ENCODE results near the gene SMAD7.
A peak's percentile ranks its signal among the peaks of the same experiment; 100 is the strongest.

The SMAD7 gene

GRCh38 chr18:48902856-48903601 lies 47.7 kb downstream of the SMAD7 start:
- ATAC-seq (ENCODE audit: low read depth): no peak
- Mint-ChIP-seq H3K36me3 (peaks cover 11% of the 10 kb centered on the region), H3K27ac (no peak overlapping the region), H3K4me3 (no peak overlapping the region), H3K9me3 (peaks cover 13% of the 10 kb centered on the region), H3K4me1 (peaks cover 5% of the 10 kb centered on the region), H3K27me3 (peaks cover 7% of the 10 kb centered on the region)
- DNase-seq (ENCODE audit: low spot score in 2 of 2): no peak

GRCh38 chr18:48902023-48902855 lies 48.5 kb downstream of the SMAD7 start:
- H3K4me3 Mint-ChIP-seq: no peak overlapping the region
- ATAC-seq (ENCODE audit: low read depth) (no peak), DNase-seq (ENCODE audit: low spot score in 2 of 2) (no peak)
- no peak overlapping the region for H3K27ac Mint-ChIP-seq
- H3K27me3 Mint-ChIP-seq: peaks cover 7% of the 10 kb centered on the region
- H3K9me3 Mint-ChIP-seq: peaks cover 13% of the 10 kb centered on the region
- H3K36me3 Mint-ChIP-seq: peaks cover 11% of the 10 kb centered on the region
- peaks cover 5% of the 10 kb centered on the region for H3K4me1 Mint-ChIP-seq

- DNase-seq (ENCODE audit: low spot score in 2 of 2) (no peak), ATAC-seq (ENCODE audit: low read depth) (no peak)
- Mint-ChIP-seq H3K27ac (no peak overlapping the region), H3K4me1 (peaks cover 14% of the 10 kb centered on the region), H3K4me3 (no peak overlapping the region), H3K9me3 (peaks cover 13% of the 10 kb centered on the region), H3K27me3 (peaks cover 7% of the 10 kb centered on the region), H3K36me3 (peaks cover 11% of the 10 kb centered on the region)
Measured at GRCh38 chr18:48901145-48902022, 49.4 kb downstream of the SMAD7 start.

- peaks cover 11% of the 10 kb centered on the region for H3K36me3 Mint-ChIP-seq
- peaks cover 13% of the 10 kb centered on the region for H3K9me3 Mint-ChIP-seq
- no peak for DNase-seq (ENCODE audit: low spot score in 2 of 2)
- peaks cover 7% of the 10 kb centered on the region for H3K27me3 Mint-ChIP-seq
- no peak overlapping the region for H3K4me3 Mint-ChIP-seq
- H3K4me1 Mint-ChIP-seq: peaks cover 17% of the 10 kb centered on the region
- H3K27ac Mint-ChIP-seq: no peak overlapping the region
- ATAC-seq (ENCODE audit: low read depth): no peak
Measured at GRCh38 chr18:48900469-48900868, 50.3 kb downstream of the SMAD7 start.

- Mint-ChIP-seq H3K27me3 (peaks cover 4% of the 10 kb centered on the region), H3K36me3 (peaks cover 7% of the 10 kb centered on the region), H3K4me3 (no peak overlapping the region), H3K4me1 (peaks cover 17% of the 10 kb centered on the region), H3K27ac (no peak overlapping the region), H3K9me3 (peaks cover 8% of the 10 kb centered on the region)
- DNase-seq (ENCODE audit: low spot score in 2 of 2) (no peak), ATAC-seq (ENCODE audit: low read depth) (no peak)
Measured at GRCh38 chr18:48899558-48900174, 51.1 kb downstream of the SMAD7 start.

GRCh38 chr18:48898521-48898920 lies 52.2 kb downstream of the SMAD7 start:
- H3K9me3 Mint-ChIP-seq: peaks cover 3% of the 10 kb centered on the region
- no peak overlapping the region for H3K4me3 Mint-ChIP-seq
- ATAC-seq (ENCODE audit: low read depth) (no peak), DNase-seq (ENCODE audit: low spot score in 2 of 2) (no peak)
- H3K36me3 Mint-ChIP-seq: peaks cover 2% of the 10 kb centered on the region
- H3K27me3 Mint-ChIP-seq: peaks cover 3% of the 10 kb centered on the region
- H3K27ac Mint-ChIP-seq: no peak overlapping the region
- H3K4me1 Mint-ChIP-seq: peaks cover 17% of the 10 kb centered on the region

- peaks cover 3% of the 10 kb centered on the region for H3K27me3 Mint-ChIP-seq
- H3K4me1 Mint-ChIP-seq: peaks cover 17% of the 10 kb centered on the region
- H3K36me3 Mint-ChIP-seq: peaks cover 2% of the 10 kb centered on the region
- peaks cover 3% of the 10 kb centered on the region for H3K9me3 Mint-ChIP-seq
- H3K27ac Mint-ChIP-seq: no peak overlapping the region
- H3K4me3 Mint-ChIP-seq: no peak overlapping the region
- ATAC-seq (ENCODE audit: low read depth) (no peak), DNase-seq (ENCODE audit: low spot score in 2 of 2) (no peak)
Measured at GRCh38 chr18:48897531-48897930, 53.2 kb downstream of the SMAD7 start.

GRCh38 chr18:48896875-48897511 lies 53.8 kb downstream of the SMAD7 start:
- H3K27ac Mint-ChIP-seq: peak overlapping the region; percentile 46
- peaks cover 3% of the 10 kb centered on the region for H3K9me3 Mint-ChIP-seq
- H3K36me3 Mint-ChIP-seq: peaks cover 2% of the 10 kb centered on the region
- H3K4me3 Mint-ChIP-seq: peak overlapping the region; percentile 19
- DNase-seq (ENCODE audit: low spot score in 2 of 2) (peak; percentile 23 to 35), ATAC-seq (ENCODE audit: low read depth) (peak; percentile 94)
- H3K27me3 Mint-ChIP-seq: peaks cover 3% of the 10 kb centered on the region
- H3K4me1 Mint-ChIP-seq: peaks cover 17% of the 10 kb centered on the region

- Mint-ChIP-seq H3K27ac (peak overlapping the region; percentile 46), H3K36me3 (peaks cover 2% of the 10 kb centered on the region), H3K9me3 (peaks cover 3% of the 10 kb centered on the region), H3K4me3 (peak overlapping the region; percentile 19), H3K4me1 (peaks cover 17% of the 10 kb centered on the region), H3K27me3 (peaks cover 3% of the 10 kb centered on the region)
- DNase-seq (ENCODE audit: low spot score in 2 of 2) (no peak), ATAC-seq (ENCODE audit: low read depth) (no peak)
Measured at GRCh38 chr18:48896326-48896874, 54.4 kb downstream of the SMAD7 start.

GRCh38 chr18:48894799-48895346 lies 55.9 kb downstream of the SMAD7 start:
- Mint-ChIP-seq H3K27me3 (no peaks in the 10 kb centered on the region), H3K27ac (no peak overlapping the region), H3K9me3 (peaks cover 3% of the 10 kb centered on the region), H3K4me1 (peaks cover 13% of the 10 kb centered on the region), H3K36me3 (peaks cover 2% of the 10 kb centered on the region), H3K4me3 (no peak overlapping the region)
- no peak for DNase-seq (ENCODE audit: low spot score in 2 of 2)
- ATAC-seq (ENCODE audit: low read depth): no peak

- Mint-ChIP-seq H3K27me3 (no peaks in the 10 kb centered on the region), H3K9me3 (no peaks in the 10 kb centered on the region), H3K27ac (no peak overlapping the region), H3K36me3 (no peaks in the 10 kb centered on the region), H3K4me3 (no peak overlapping the region), H3K4me1 (peaks cover 13% of the 10 kb centered on the region)
- DNase-seq (ENCODE audit: low spot score in 2 of 2) (no peak), ATAC-seq (ENCODE audit: low read depth) (no peak)
Measured at GRCh38 chr18:48893608-48894600, 56.9 kb downstream of the SMAD7 start.

Data from memory B cell (primary cell).